Mucosa of descending colon (tissue), 3 donors: ENCODE results near the gene DRG2. TPM values are rescaled to one million over a fixed set of nuclear protein-coding genes. Genes with fewer than 3 reads are reported as not detected.

Experiments
- ATAC-seq: fragments of 200-7000 bp; cut with Tn5 transposase; one replicate; pipeline ENCODE4 v1.9.1; 2020; ENCODE audit warnings: mild to moderate bottlenecking, moderate library complexity
- DNase-seq, 3 donors: peaks; one replicate each; pipeline ENCODE4 v3.0.0-alpha.2; 2020
- H3K36me3 ChIP-seq: fragments of 200-600 bp; one replicate; pipeline ENCODE4 v1.8.0; 2021; ENCODE audit warnings: low read depth, mild to moderate bottlenecking
- H3K4me1 ChIP-seq: fragments of 200-600 bp; one replicate; pipeline ENCODE4 v1.8.0; 2021; ENCODE audit warnings: low read depth, mild to moderate bottlenecking
- H3K4me3 ChIP-seq: fragments of 200-600 bp; one replicate; pipeline ENCODE4 v1.8.0; 2021; ENCODE audit warnings: mild to moderate bottlenecking
- H3K9me3 ChIP-seq: fragments of 200-600 bp; one replicate; pipeline ENCODE4 v1.8.0; 2021; ENCODE audit warnings: mild to moderate bottlenecking
- CTCF ChIP-seq: fragments of 200-600 bp; IDR thresholded peaks from one replicate; pipeline ENCODE4 v1.8.0; 2022; ENCODE audit warnings: antibody characterized with exemption, mild to moderate bottlenecking
- intact Hi-C, 2 donors: fragments of 100-400 bp; cut with DNase I in 1 of 2; cut with micrococcal nuclease in 1 of 2; formaldehyde crosslinking; loops; one replicate each; pipeline versions ENCODE4 v1.11.0 to v1.11.1; 2022; cut with DNase I, micrococcal nuclease
- total RNA-seq, 3 donors: library from RNA; stranded (reverse); fragmentation: NEBNext Ultra II Directional in 2 of 3; extraction: Animal tissue kit (Norgen Biotek cat#: 25700) in 2 of 3; gene quantifications; one replicate each; pipeline versions ENCODE4 v1.2.1 to v1.2.4, GENCODE V29; 2021 to 2023
- donor health status: DM: no; HTN: no; CAD: no; lungs with moderate emphysema.
- donor health status: DM: no; HTN: no; CAD: no.
- donor health status: DM: no; HTN: yes; CAD: no.

The DRG2 gene
- total RNA-seq, 3 donors from 2014 or later, result 28.9 to 32.8 (median 32.6) TPM

DNA sequence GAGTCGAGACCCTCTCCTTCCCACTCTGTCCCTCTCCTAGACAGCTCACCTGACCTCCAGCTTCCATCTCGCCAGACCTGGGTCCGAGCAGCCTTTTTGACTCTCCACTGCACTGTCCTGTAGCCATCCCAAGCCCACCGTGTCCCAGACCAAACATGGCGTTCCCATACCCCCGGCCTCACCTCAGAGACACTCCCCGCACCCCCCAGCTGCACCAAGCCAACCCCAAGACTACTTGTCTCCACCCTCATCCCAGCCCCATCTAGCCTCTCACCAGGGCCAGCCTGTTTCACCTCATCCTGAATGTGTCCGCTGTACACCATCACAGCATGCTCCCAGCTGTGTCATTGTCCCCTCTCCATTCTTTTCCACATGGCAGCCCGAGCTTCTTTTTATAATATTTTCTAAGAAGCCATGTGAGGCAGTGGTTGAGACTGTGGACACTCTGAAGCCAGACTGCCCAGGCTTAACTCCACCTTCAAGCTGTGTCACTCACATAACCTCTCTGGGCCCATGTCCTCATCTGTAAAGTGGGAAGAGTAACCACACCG is 22.3 kb downstream of the DRG2 start:
- DNase-seq, result no peak
- no peak for TF ChIP-seq CTCF
- ATAC-seq, result no peak
- Histone ChIP-seq H3K9me3 (no peaks in the 10 kb centered on the region), H3K36me3 (no peaks in the 10 kb centered on the region), H3K4me3 (no peak overlapping the region), H3K4me1 (no peaks in the 10 kb centered on the region)
- intact Hi-C loops, result no loop called here

- DNase-seq (no peak), ATAC-seq (no peak)
- no peak for TF ChIP-seq CTCF
- intact Hi-C loops, result no loop called here
- H3K4me1 ChIP-seq, result no peaks in the 10 kb centered on the region
- no peaks in the 10 kb centered on the region for H3K36me3 ChIP-seq
- no peaks in the 10 kb centered on the region for H3K9me3 ChIP-seq
- no peak overlapping the region for H3K4me3 ChIP-seq
Observed at GRCh38 chr17:18110636-18111145, 22.9 kb downstream of the DRG2 start.

GRCh38 chr17:18111330-18111971 is 23.7 kb downstream of the DRG2 start:
- intact Hi-C loops, result no loop called here
- TF ChIP-seq CTCF, result no peak
- Histone ChIP-seq H3K4me3 (no peak overlapping the region), H3K4me1 (no peaks in the 10 kb centered on the region), H3K36me3 (no peaks in the 10 kb centered on the region), H3K9me3 (no peaks in the 10 kb centered on the region)
- no peak for ATAC-seq
- no peak for DNase-seq

DNA sequence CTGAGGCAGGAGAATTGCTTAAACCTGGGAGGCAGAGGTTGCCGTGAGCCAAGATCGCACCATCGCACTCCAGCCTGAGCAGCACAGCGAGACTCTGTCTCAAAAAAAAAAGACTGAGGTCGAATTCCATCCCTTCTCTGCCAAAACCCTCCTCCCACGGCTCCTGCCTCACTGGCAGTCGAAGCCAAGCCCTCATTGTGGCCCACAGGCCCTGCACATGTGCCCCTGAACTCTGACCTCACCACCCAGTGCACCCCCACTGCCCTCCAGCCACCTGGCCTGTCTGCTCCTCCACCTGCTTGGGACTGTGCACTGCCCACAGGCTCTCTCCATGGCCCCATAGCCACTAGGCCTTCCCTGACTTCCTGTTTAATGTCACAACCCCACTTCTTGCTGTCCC is 27.8 kb downstream of the DRG2 start:
- TF ChIP-seq CTCF, result no peak
- ATAC-seq, result no peak
- no peak for DNase-seq
- H3K9me3 ChIP-seq, result peaks cover 3% of the 10 kb centered on the region
- no peaks in the 10 kb centered on the region for H3K4me1 ChIP-seq
- no peaks in the 10 kb centered on the region for H3K36me3 ChIP-seq
- intact Hi-C loops, result no loop called here
- no peak overlapping the region for H3K4me3 ChIP-seq

DNA sequence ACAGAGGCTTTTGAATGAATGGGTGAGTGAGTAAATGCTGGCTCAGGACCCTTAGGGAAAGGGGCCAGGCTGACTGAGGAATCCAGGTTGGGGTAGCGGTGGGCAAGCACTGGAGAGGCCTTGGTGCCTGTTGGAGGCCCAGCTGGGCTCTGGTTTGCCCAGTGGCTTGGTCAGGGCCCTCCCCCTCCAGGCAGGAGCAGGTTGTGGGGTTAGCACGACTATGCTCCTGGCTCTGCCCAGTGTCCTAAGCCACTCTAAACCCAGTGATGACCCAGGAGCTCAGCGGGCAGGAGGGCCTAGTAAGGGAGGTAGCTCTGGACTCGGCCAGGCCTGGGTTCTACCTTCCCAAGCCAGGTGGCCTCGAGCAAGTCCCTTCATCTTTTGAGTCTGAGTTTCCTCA is 28.3 kb downstream of the DRG2 start:
- Histone ChIP-seq H3K4me3 (no peak overlapping the region), H3K4me1 (no peaks in the 10 kb centered on the region), H3K36me3 (no peaks in the 10 kb centered on the region), H3K9me3 (peaks cover 3% of the 10 kb centered on the region)
- TF ChIP-seq CTCF, result no peak
- DNase-seq, result no peak
- intact Hi-C loops, result no loop called here
- ATAC-seq, result no peak
